ENCODE results near the gene RERE.

RERE gene

GRCh38 chr1:8494681-8495080 lies 322.8 kb downstream of the RERE start:
- TF ChIP-seq CREB1 (IDR thresholded peaks at IDR 0.05; ENCODE audit: low read depth) (no peak), EP300 (IDR thresholded peaks at IDR 0.05; ENCODE audit: borderline replicate concordance) (no peak), NFIC (IDR thresholded peaks at IDR 0.05) (no peak), RAD21 (IDR thresholded peaks at IDR 0.05; ENCODE audit: low read depth) (no peak), ZBTB7A (IDR thresholded peaks at IDR 0.05; ENCODE audit: low read depth) (no peak), TCF12 (IDR thresholded peaks at IDR 0.05; ENCODE audit: low read depth) (no peak)

GRCh38 chr1:8493916-8494540 lies 323.4 kb downstream of the RERE start:
- TF ChIP-seq MAX (IDR thresholded peaks at IDR 0.05) (no peak), EGR1 (IDR thresholded peaks at IDR 0.05) (no peak), ZBTB7A (IDR thresholded peaks at IDR 0.05; ENCODE audit: low read depth) (no peak), TCF12 (IDR thresholded peaks at IDR 0.05; ENCODE audit: low read depth) (no peak)

GRCh38 chr1:8487249-8487648 lies 330.2 kb downstream of the RERE start:
- TF ChIP-seq TCF12 (IDR thresholded peaks at IDR 0.05; ENCODE audit: low read depth) (no peak), CREB1 (IDR thresholded peaks at IDR 0.05; ENCODE audit: low read depth) (no peak), RAD21 (IDR thresholded peaks at IDR 0.05; ENCODE audit: low read depth) (no peak), USF1 (IDR thresholded peaks at IDR 0.05) (no peak), NFIC (IDR thresholded peaks at IDR 0.05) (no peak), ZBTB7A (IDR thresholded peaks at IDR 0.05; ENCODE audit: low read depth) (no peak), FOXM1 (IDR thresholded peaks at IDR 0.05; ENCODE audit: borderline replicate concordance, low read depth) (no peak), CEBPB (IDR thresholded peaks at IDR 0.05) (no peak), MAX (IDR thresholded peaks at IDR 0.05) (no peak), EGR1 (IDR thresholded peaks at IDR 0.05) (no peak), REST (IDR thresholded peaks at IDR 0.05; ENCODE audit: low read depth) (no peak), TEAD4 (IDR thresholded peaks at IDR 0.05) (no peak), EP300 (IDR thresholded peaks at IDR 0.05; ENCODE audit: borderline replicate concordance) (no peak)

- no peak for TF ChIP-seq FOXM1 (IDR thresholded peaks at IDR 0.05; ENCODE audit: borderline replicate concordance, low read depth)
- TF ChIP-seq NFIC (IDR thresholded peaks at IDR 0.05) = no peak
- no peak for TF ChIP-seq CEBPB (IDR thresholded peaks at IDR 0.05)
- TF ChIP-seq CREB1 (IDR thresholded peaks at IDR 0.05; ENCODE audit: low read depth) = no peak
- no peak for TF ChIP-seq USF1 (IDR thresholded peaks at IDR 0.05)
- no peak for TF ChIP-seq ZBTB7A (IDR thresholded peaks at IDR 0.05; ENCODE audit: low read depth)
Observed at GRCh38 chr1:8486047-8486446, 331.4 kb downstream of the RERE start.

- no peak for TF ChIP-seq ZBTB7A (IDR thresholded peaks at IDR 0.05; ENCODE audit: low read depth)
- TF ChIP-seq MAX (IDR thresholded peaks at IDR 0.05) = no peak
- no peak for TF ChIP-seq CREB1 (IDR thresholded peaks at IDR 0.05; ENCODE audit: low read depth)
- no peak for TF ChIP-seq NFIC (IDR thresholded peaks at IDR 0.05)
- no peak for TF ChIP-seq YY1 (IDR thresholded peaks at IDR 0.05; ENCODE audit: low read depth)
- no peak for TF ChIP-seq CEBPB (IDR thresholded peaks at IDR 0.05)
- no peak for TF ChIP-seq REST (IDR thresholded peaks at IDR 0.05; ENCODE audit: low read depth)
- TF ChIP-seq FOXM1 (IDR thresholded peaks at IDR 0.05; ENCODE audit: borderline replicate concordance, low read depth) = no peak
- no peak for TF ChIP-seq TCF12 (IDR thresholded peaks at IDR 0.05; ENCODE audit: low read depth)
- no peak for TF ChIP-seq TAF1 (IDR thresholded peaks at IDR 0.05; ENCODE audit: low read depth)
- no peak for TF ChIP-seq TEAD4 (IDR thresholded peaks at IDR 0.05)
- no peak for TF ChIP-seq RAD21 (IDR thresholded peaks at IDR 0.05; ENCODE audit: low read depth)
- TF ChIP-seq EP300 (IDR thresholded peaks at IDR 0.05; ENCODE audit: borderline replicate concordance) = no peak
- TF ChIP-seq USF1 (IDR thresholded peaks at IDR 0.05) = no peak
Observed at GRCh38 chr1:8483586-8483985, 333.9 kb downstream of the RERE start.

Data from Ishikawa (cell line).